SH-SY5Y (cell line): ENCODE measurements around the gene ZACN.

Experiments used
- GATA2 ChIP-seq: IDR thresholded peaks from 2 replicates; pipeline ENCODE4 v1.6.1; 2011; ENCODE audit warnings: mild to moderate bottlenecking, low read depth, low read length
- GATA3 ChIP-seq: IDR thresholded peaks from 2 replicates; pipeline ENCODE4 v1.6.1; 2011; ENCODE audit warnings: low read depth, mild to moderate bottlenecking, low read length, moderate library complexity

ZACN gene

DNA sequence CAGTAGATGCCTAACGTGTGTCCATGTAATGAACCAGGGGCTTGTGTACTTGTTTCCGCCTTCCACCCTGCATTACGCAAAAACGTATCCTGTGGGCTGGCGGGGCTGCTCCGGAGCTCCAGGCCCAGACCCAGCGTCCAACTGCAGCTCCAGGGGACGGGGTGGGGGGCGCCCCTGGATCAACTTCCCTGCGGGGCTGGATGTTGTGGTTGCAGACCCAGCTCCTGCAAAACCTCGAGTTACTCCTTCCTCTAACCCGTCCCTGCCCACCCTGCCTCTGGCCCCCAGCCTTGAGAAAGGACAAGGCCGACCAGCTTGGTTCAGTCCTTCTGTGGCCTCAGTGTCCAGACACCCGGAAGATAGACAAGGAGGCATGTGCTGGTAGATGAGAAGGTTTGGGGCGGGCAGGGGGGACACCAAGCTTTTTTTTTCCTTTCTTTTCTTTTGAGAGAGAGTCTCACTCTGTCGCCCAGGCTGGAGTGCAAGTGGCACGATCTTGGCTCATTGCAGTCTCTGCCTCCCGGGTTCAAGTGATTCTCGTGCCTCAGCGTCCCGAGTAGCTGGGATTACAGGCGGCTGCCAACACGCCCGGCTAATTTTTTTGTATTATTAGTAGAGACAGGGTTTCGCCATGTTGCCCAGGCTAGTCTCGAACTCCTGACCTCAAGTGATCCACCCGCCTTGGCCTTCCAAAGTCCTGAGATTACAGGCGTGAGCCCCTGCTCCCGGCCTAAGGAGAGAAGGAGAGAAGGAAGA, 25.3 kb downstream of the ZACN start:
- TF ChIP-seq GATA2 = no peak
- TF ChIP-seq GATA3 = no peak

GRCh38 chr17:76104896-76105231, 25.9 kb downstream of the ZACN start:
- no peak for TF ChIP-seq GATA2

GRCh38 chr17:76106703-76107102, 27.7 kb downstream of the ZACN start:
- TF ChIP-seq GATA3 (no peak), GATA2 (no peak)

- TF ChIP-seq GATA2 (no peak), GATA3 (no peak)
Observed at GRCh38 chr17:76107509-76107908, 28.5 kb downstream of the ZACN start.

- no peak for TF ChIP-seq GATA3
- no peak for TF ChIP-seq GATA2
Observed at GRCh38 chr17:76111956-76112355, 33.0 kb downstream of the ZACN start.

GRCh38 chr17:76115138-76115754, 36.3 kb downstream of the ZACN start:
- no peak for TF ChIP-seq GATA3
- TF ChIP-seq GATA2 = no peak

GRCh38 chr17:76119409-76120371, 40.7 kb downstream of the ZACN start:
- TF ChIP-seq GATA3 (no peak), GATA2 (no peak)

DNA sequence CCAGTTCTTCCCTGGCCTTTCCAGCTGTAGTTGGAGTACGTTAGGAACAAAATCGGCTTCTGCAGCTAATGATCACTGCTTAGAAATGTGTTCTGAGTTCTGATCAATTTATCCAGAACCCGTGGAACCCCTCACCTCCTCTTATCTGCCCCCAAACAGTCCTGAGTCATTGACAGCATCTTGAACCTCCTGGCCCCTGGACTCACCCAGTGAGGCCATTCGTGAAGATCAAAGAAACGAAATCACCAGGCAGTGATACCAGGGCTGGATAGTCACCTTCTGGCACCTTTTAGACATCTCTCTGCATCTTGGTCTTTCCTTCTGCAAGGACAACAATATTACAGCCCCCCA, 41.7 kb downstream of the ZACN start:
- TF ChIP-seq GATA3 = no peak
- TF ChIP-seq GATA2 = no peak

DNA sequence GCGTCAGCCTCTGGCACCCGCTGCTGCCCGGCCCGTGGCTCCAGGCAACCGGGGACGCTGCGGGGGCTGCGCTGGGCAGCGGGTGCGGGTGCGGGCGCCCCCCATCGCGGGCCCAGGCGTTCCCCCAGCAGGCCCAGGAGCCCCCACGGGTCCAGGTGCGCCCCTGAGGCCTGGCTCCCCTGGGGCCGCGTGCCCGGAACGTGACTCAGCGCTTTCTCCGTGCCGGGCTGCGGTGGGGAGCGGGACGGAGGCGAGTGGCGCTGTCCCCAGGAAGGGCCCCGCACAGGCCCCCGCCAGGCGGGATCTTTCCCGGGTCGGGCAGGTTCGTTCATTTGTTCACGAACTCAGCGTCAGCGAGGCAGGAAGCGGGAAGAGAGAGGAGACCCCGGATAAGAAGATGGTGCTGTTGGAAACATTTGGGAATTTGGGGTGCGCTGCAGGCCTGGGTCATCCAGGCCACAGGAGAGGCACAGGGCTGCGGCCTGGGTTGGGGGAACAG, 43.0 kb downstream of the ZACN start:
- TF ChIP-seq GATA3 (no peak), GATA2 (no peak)

DNA sequence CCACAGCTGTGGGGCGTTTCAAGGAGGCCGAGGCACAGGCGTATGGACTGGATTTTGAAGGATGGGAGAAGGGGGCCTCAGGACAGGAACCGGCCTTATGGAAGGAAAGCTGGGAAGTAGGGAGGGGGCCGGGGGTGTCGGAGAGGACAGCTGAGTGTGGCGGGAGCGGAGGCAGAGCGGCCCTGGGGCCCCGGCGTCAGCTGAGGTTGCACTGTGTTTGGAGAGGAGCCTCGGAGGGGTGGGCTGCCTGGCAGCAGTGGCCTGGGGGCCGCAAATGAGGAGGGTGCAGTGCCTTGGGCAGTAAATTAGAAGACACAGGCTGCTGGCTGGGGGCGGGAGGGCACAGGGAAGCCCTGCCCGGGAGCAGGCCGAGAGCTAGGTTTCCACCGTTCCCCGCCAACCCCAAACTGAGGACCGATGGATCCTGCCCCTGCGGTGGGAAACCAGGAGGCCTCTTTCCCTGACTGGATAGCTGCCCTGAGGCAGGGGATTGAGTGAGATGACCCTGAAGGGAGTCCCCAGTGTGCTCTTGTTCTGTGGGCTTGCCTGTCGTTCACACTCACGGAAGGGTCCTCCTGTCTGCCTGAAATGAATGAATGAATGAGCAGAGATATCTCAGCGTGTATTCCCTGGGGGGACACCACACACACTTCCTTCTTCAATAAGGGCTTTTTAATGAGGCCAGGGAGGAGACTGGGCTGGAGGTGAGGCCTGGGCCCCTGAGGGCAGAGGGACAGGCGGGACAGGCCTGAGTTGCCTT, 43.6 kb downstream of the ZACN start:
- no peak for TF ChIP-seq GATA3
- no peak for TF ChIP-seq GATA2

GRCh38 chr17:76123191-76123499, 44.2 kb downstream of the ZACN start:
- no peak for TF ChIP-seq GATA2
- no peak for TF ChIP-seq GATA3

DNA sequence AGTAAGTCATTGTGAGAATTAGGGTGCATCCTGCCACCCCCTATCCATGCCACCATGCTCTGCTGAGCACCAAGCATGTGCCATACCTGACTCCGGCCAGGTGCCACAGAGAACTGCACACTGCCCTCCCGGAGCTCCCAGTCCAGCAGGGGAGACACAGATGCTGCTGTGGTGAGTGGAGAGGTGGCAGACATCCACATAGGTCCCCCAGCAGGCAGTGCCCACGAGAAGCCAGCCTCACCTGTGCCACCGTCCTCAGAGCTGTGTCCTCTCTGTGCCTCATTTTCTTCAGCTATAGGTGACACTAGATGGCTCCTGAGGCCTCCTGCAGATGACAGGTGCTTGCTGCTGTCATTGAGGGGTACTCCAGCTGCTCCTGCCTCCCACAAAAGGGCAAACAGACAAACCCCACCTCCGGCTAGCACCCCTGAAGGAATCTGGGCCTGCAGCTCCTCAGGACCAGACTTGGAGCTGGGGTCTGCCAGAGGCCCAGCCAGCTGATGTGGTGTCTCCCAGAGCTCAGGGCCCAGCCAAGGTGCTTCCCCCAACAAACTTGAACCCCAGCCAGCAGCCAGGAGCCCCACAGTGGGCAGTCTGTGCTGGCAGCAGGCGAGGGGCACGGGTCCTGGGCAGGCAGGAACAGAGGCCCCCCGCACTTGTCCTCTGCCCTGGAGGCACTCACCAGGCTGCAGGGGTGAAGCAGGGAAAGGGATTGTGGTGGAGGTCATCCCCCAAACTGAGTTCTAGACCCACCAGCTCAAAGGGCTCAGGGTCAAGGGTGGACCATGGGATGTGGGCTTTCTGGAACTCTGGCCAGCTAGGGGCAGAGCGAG, 45.0 kb downstream of the ZACN start:
- TF ChIP-seq GATA2 (no peak), GATA3 (no peak)

- no peak for TF ChIP-seq GATA2
- no peak for TF ChIP-seq GATA3
Observed at GRCh38 chr17:76124582-76125390, 45.8 kb downstream of the ZACN start.
